Mucosa of gallbladder (tissue), 1 donor: ENCODE measurements around the gene EPHB1. TPM values are rescaled to one million over a fixed set of nuclear protein-coding genes. Genes with fewer than 3 reads are reported as not detected.

Experiments used
- DNase-seq: peaks from one replicate; pipeline ENCODE4 v3.0.0-alpha.2; 2020; ENCODE audit warnings: low spot score
- total RNA-seq: library from RNA; stranded (reverse); gene quantifications from one replicate; pipeline ENCODE4 v1.2.1, GENCODE V29; 2021
- donor health status: DM: no; HTN: no; CAD: no.

EPHB1 gene
- total RNA-seq, 1 donor from 2014 or later, result 2.0 TPM

DNA sequence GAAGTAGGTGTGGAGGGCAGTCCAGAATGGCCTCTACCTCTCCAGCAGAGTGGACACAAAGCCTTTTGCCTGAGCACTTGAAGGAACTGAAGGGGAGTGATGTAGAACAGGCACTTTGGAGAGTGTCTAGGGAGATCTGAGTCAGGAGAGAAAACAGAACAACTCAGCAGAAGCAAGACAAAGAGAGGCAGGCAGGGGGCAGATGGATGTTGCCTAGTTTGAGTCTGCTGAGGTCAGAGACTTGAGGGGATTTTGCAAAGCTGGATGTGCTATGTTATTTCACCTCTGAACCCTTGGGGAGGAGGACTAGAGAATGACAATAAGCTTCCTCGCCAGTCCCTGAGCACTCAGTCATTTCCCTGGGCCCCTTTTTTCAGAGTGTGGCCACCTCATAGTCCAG is 366.4 kb downstream of the EPHB1 start:
- no peak for DNase-seq

GRCh38 chr3:135163701-135164100 is 368.6 kb downstream of the EPHB1 start:
- DNase-seq, result no peak

DNA sequence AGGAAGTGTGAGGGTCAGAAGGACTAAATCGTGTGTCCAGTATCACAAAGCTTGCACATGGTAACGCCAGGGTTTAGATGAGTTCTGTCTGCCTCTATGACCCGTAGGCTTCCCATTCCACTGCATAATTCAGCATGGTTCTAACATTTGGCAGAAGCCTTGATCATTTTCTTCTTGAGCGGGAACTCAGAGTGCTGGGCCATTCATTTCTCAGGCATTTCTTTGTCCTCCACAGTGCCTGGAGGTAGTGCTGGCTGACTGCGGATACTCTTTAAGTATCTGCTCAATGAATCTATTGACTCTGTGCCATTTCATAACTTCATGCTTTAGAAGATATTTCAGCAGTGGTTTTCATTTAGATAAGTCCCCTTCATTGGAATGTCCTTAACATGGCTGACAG is 370.2 kb downstream of the EPHB1 start:
- DNase-seq, result no peak

DNA sequence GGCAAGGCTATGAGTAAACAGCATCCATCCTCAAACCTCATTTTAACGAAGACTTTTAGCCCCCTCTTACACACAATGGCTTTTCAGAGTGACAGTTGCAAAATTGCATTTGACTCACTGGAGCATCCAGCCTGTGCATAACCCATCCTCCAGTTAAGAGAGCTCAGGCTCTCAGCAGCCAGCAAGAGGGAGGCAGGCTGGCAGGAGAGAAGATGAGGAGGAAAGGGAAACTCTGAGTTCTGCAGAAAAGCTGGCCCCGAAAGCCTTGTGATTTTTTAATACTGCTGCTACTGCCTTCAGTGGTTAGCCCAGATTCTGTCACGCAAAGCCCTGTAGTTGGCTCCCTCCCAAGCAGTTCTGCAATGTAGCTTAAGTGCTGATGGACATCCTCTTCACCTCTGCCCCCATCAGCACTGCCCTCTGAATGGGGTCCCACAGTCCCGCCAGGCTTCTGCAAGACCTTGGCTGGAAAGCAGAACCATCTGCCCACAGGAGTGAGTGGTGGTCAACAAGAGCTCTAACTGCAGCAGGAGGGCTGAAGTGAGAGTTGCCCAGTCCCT is 371.3 kb downstream of the EPHB1 start:
- DNase-seq, result no peak

DNA sequence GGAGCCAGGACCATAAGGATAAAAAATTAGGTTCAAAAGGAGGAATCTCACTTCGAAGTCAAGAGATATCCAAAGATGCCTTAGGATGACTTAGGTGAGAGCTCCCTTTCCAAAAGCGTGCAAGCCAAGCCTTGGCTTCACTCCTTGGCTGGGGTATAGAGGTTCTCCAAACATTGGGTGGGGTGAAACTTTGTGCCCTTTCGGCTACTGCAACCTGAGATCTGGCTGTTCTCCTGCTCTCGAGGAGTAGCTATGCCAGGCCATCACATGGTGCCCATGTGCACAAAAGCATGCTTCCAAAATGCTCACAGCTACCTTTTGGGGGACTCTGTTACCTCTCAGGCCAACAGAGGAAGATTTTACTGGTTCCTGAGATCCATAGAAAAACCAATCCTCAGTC is 373.8 kb downstream of the EPHB1 start:
- no peak for DNase-seq

GRCh38 chr3:135169651-135170050 is 374.6 kb downstream of the EPHB1 start:
- DNase-seq, result no peak

GRCh38 chr3:135170732-135171131 is 375.7 kb downstream of the EPHB1 start:
- DNase-seq, result no peak

- DNase-seq, result no peak
Observed at GRCh38 chr3:135172191-135172869, 377.3 kb downstream of the EPHB1 start.

DNA sequence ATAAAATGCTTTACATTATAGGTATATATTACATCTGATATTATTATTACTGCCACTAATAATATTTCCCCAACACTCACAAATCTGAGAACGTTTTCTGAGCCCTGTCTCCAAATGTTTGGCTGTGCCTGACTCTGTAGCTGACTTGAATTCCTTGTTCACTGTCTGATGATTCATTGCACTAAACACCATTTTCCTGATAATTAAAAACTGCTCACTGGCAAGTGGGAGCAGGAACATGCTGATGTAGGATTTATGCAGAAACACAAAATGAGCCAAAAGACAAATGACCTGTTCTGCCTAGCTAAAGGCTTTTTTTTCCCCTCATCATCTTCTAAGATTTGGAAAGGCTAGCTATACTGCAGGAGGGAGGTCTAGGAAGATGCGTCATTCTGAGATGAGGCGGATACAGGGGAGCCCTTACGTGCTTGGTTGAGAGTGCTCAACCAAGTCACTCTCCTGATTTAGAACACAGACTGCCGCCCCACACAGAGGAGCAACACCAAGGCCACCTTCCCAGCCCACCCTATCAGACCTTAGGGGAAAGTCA is 380.7 kb downstream of the EPHB1 start:
- no peak for DNase-seq

GRCh38 chr3:135176881-135177280 is 381.8 kb downstream of the EPHB1 start:
- DNase-seq, result no peak

- no peak for DNase-seq
Observed at GRCh38 chr3:135178566-135178965, 383.5 kb downstream of the EPHB1 start.

DNA sequence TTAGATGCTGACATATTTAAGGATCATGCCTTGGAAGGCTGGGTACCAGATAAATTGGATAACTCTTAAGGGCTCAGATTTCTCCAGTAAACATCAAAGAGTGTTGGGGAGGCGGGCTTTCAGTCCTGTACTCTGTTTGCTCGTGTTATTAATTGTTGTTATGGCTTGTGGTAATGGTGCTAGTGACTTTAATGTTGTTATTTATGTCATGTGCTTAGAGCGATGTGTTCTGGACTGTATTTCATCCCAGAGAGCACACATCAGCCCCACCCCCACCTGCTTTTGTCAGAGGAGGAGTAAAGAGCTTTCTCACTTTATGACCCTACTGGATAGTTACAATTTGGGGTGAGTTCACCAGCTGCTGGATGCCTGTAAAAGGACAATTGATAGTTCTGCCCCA is 386.3 kb downstream of the EPHB1 start:
- DNase-seq, result no peak

- no peak for DNase-seq
Observed at GRCh38 chr3:135182364-135182998, 387.4 kb downstream of the EPHB1 start.

DNA sequence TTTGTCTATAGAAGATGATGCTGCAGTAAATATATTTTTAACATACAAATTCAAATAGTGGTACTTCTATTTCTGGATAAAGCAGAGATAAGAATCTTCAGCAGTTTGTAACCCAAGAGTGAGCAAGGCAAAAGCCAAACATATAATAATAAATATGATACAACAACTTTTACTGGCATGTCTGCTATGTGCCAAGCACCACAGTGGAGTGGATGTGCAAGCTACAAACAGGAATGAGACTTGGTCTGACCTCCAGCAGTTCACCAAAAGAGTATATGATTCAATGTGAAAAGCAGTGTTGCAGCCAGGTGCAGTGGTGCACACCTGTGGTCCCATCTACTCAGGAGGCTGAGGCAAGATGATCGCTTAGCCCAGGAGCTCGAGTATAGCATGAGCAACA is 395.6 kb downstream of the EPHB1 start:
- no peak for DNase-seq

- DNase-seq, result no peak
Observed at GRCh38 chr3:135191708-135192107, 396.6 kb downstream of the EPHB1 start.

- no peak for DNase-seq
Observed at GRCh38 chr3:135192929-135193328, 397.9 kb downstream of the EPHB1 start.

GRCh38 chr3:135197246-135197645 is 402.2 kb downstream of the EPHB1 start:
- no peak for DNase-seq

DNA sequence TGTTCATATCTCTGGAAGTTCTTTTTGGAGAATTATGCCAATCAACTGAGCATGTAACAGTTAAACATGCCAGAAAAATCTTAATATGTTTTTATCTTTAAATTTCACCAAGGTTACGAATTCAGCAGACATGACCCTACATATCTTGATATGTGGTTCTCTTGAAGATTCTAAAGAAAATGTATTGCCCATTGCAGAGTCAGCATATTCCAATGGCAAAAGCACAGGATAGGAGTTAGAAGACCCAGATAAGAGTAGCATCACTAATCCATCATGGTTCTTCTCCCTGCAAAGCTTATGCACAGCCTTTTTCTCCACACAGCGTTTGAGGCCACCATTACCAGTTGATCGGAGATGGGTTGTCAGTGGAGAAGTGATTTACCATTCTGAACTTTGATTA is 402.8 kb downstream of the EPHB1 start:
- DNase-seq, result no peak

- DNase-seq, result no peak
Observed at GRCh38 chr3:135199137-135199536, 404.1 kb downstream of the EPHB1 start.

- no peak for DNase-seq
Observed at GRCh38 chr3:135203026-135203425, 408.0 kb downstream of the EPHB1 start.

DNA sequence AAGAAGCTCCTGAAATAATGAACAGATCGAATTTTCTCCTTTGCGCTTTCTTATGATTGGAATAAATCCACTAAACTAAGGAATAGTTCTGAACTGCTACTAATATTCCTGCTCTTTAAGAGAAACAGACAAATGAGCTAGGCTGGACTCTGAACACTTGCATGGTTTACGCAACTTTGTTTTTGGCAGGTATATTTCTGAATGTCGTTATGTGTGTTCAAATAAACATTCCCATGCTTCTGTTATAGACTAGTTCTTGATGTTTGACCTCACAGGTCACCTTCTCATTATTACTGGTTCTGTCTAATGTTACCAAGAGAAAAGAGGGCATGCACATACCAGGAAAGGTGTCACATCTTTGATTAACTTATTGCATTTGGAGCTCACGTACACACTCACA is 418.2 kb downstream of the EPHB1 start:
- DNase-seq, result no peak

DNA sequence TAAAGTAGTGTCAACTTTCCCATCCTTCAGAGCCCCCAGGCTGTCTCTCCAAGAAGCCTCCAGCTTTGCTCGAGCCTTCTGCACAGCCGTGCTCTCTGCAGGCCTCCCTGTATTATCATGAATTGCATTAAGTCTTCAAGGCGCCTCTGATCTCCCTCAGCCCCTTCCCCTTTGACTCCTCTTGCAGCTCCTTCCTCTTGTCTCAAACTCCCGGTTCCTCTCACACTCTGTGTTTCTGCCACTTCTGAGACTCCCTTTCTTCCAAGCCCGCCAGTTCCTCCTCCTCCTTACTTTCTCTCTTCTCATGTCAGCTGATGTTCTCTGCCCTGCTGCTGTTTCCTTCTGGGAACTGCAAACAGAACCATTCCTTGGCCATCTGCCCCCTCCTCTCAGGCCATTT is 418.8 kb downstream of the EPHB1 start:
- DNase-seq, result no peak

GRCh38 chr3:135214400-135214799 is 419.3 kb downstream of the EPHB1 start:
- no peak for DNase-seq
